ENCODE data around the gene TSPO. TPM values are rescaled to one million over a fixed set of nuclear protein-coding genes. Genes with fewer than 3 reads are reported as not detected.

Gene TSPO
- total and polyA plus RNA-seq, 8 donors: 24.2 to 79.6 (median 42.5) TPM

DNA sequence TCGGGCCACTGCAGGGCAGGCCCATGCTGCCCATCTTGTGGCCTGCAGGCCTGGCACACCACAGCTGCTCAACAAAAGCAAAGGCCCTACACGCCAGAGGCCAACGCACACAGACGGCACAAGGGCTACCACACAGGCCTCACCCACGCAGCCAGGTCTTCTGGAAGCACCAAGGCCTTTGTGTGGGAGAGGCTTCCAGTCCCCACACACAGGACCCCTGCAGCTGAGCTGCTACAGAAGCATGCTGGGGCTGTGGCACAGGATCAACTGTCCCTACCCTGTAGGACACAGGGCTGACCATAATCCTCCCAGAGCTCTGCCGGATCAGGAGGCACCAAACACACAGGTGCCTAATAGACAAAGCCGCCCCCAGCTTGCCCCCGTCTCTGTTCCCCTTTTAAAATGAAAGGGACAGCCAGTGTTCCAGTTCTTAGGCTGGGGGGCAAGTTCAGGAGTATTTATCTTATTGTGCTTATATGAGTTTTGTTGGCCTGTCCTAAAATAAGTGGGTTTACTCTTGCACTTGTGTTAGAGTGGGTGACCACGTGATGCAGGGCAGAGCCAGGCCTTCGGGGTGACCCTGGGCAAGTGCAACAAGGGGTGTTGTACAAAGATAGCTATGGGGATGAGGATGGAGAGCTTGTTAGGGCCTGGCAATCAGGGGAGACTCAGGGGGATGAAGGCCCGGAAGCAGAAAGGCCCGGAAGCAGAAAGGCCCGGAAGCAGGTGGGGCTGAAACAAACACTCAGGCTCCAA, 30.1 kb downstream of the TSPO start:
- Histone ChIP-seq H3K36me3 (peaks cover 0 to 12% (median 5%) of the 10 kb centered on the region in 3 donors), H3K27me3 (no peaks in the 10 kb centered on the region), H3K4me3 (no peak overlapping the region), H3K9me3 (no peaks in the 10 kb centered on the region), H3K27ac (no peak overlapping the region), H3K4me1 (peaks cover 0 to 9% (median 4%) of the 10 kb centered on the region in 3 donors)
- FAIRE-seq (no peak), ATAC-seq (no peak), DNase-seq (no peak)
- WGBS, 2 donors: 90 to 97% methylated on average over 13 of the region's 13 CpGs
- TF ChIP-seq, protein P1, sequence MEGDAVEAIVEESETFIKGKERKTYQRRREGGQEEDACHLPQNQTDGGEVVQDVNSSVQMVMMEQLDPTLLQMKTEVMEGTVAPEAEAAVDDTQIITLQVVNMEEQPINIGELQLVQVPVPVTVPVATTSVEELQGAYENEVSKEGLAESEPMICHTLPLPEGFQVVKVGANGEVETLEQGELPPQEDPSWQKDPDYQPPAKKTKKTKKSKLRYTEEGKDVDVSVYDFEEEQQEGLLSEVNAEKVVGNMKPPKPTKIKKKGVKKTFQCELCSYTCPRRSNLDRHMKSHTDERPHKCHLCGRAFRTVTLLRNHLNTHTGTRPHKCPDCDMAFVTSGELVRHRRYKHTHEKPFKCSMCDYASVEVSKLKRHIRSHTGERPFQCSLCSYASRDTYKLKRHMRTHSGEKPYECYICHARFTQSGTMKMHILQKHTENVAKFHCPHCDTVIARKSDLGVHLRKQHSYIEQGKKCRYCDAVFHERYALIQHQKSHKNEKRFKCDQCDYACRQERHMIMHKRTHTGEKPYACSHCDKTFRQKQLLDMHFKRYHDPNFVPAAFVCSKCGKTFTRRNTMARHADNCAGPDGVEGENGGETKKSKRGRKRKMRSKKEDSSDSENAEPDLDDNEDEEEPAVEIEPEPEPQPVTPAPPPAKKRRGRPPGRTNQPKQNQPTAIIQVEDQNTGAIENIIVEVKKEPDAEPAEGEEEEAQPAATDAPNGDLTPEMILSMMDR (IDR thresholded peaks at IDR 0.05): no peak
- intact Hi-C loops (cut with DNase I): no loop called here

DNA sequence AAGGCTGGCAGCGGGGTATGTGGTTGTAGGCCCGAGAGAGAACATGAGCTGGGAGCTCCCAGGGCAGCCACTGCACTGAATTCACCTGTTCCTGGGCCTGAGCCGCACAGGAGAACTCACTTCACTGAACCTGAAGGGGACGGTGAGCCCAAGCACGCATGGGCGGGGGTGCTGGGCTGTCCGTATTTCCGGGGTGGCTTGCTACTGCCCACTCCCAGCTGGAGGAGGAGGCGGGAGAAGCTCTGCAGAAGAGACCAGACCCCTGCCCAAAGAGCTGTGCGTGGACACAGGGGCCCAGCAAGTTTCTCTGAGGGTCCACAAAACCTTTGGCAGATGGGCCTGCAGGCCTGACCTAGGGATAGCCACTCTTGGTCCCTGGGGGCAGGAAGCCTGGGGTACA, 30.8 kb downstream of the TSPO start:
- Histone ChIP-seq H3K36me3 (peaks cover 0 to 12% (median 5%) of the 10 kb centered on the region in 3 donors), H3K27ac (no peak overlapping the region), H3K4me3 (no peak overlapping the region), H3K27me3 (no peaks in the 10 kb centered on the region), H3K9me3 (no peaks in the 10 kb centered on the region), H3K4me1 (peaks cover 0 to 9% (median 4%) of the 10 kb centered on the region in 3 donors)
- intact Hi-C loops (cut with DNase I): no loop called here
- no peak for FAIRE-seq
- TF ChIP-seq, protein P1 (IDR thresholded peaks at IDR 0.05): no peak
- 92 to 95% methylated on average over 10 of the region's 10 CpGs for WGBS, 2 donors
- ATAC-seq: no peak
- no peak for DNase-seq

DNA sequence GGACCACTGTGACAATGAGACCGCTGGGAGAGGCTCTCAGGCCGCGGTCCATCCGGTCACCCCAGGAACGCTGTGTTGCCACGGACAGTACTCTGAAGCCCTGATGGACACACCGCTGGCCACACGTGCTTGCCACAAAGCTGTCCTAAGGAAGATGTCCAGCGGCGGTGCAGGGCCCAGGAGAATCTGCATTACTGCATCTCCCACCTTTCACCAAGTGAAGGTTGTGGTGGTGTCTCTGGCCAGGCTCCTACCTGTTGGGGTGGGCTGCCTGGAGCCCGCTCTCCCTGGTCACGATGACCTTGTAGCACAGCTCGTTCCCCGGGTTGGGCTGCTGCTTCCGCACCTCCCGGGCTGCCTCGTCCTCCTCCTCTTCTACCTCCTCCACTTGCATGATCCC, 31.4 kb downstream of the TSPO start:
- Histone ChIP-seq H3K4me1 (peaks cover 0 to 9% (median 4%) of the 10 kb centered on the region in 3 donors), H3K36me3 (peaks cover 0 to 12% (median 5%) of the 10 kb centered on the region in 3 donors), H3K27ac (no peak overlapping the region), H3K27me3 (no peaks in the 10 kb centered on the region), H3K4me3 (no peak overlapping the region), H3K9me3 (no peaks in the 10 kb centered on the region)
- FAIRE-seq (no peak), DNase-seq (peak in 1 of 6 donors; percentile 72), ATAC-seq (no peak)
- TF ChIP-seq, protein P1 (IDR thresholded peaks at IDR 0.05): no peak
- 94 to 95% methylated on average over 17 of the region's 17 CpGs for WGBS, 2 donors
- intact Hi-C loops (cut with DNase I): no loop called here

DNA sequence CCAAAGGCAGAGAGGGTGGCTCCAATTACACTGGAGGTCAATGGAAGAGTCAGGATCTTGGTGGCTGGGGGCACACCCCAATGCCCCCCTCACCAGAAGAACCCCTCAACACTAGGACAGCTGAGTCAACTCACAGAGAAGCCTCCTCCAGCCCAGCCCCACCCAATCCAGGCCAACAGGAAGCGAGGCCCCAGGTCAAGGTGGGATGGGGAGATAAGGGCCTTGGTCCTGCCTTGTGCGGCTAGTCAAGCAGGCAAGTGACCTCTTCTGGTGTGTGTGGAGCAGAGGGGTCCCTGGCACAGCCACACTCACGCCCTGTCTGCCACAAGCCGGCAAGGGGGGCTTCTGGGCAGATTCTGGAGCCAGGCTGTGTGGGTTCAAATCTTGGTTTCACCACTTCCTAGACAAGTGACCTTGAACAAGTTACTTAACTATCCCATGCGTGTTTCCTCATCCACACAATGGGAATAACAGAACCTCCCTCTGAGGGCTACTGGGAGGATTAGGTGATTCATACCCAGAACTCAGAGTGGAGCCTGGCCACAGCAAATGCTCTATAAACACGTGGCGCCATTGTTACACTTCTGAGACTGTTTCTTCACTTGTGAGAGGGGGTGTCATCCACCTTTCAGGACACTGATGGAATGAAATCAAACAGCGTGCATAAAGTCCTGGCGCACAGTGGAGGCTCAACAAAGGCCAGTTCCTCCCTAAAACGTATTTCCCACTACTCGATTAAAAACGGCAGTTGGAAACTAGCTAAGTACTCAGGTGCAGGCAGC, 32.3 kb downstream of the TSPO start:
- Histone ChIP-seq H3K9me3 (no peaks in the 10 kb centered on the region), H3K4me1 (peaks cover 0 to 12% (median 4%) of the 10 kb centered on the region in 3 donors), H3K36me3 (peaks cover 0 to 11% (median 5%) of the 10 kb centered on the region in 3 donors), H3K27me3 (no peaks in the 10 kb centered on the region), H3K4me3 (no peak overlapping the region), H3K27ac (no peak overlapping the region)
- TF ChIP-seq, protein P1 (IDR thresholded peaks at IDR 0.05): no peak
- FAIRE-seq (no peak), ATAC-seq (no peak), DNase-seq (peak in 1 of 6 donors; percentile 52)
- intact Hi-C loops (cut with DNase I): no loop called here
- WGBS, 2 donors: 79 to 82% methylated on average over 12 of the region's 12 CpGs

Measured in pancreas (tissue), 10 donors.